Mesendoderm (in vitro differentiated cells): ENCODE data around the gene RANBP10.

ENCODE experiments used
- DNase-seq: peaks from one replicate; pipeline ENCODE4 v3.0.0; 2013
- H2AK5ac ChIP-seq: 2 replicates; pipeline ENCODE4 v1.6.1; 2013; ENCODE audit warnings: low read length, inconsistent platforms
- H2BK120ac ChIP-seq: 2 replicates; pipeline ENCODE4 v1.6.1; 2013; ENCODE audit warnings: low read depth, mild to moderate bottlenecking, low read length, moderate library complexity, mixed read lengths
- H2BK15ac ChIP-seq: replicated peaks from 2 replicates; pipeline ENCODE4 v1.6.1; 2013; ENCODE audit warnings: low read depth, mild to moderate bottlenecking, moderate library complexity
- H2BK5ac ChIP-seq: 2 replicates; pipeline ENCODE4 v1.6.1; 2013; ENCODE audit warnings: low read length, inconsistent platforms
- H3K18ac ChIP-seq: 2 replicates; pipeline ENCODE4 v1.6.1; 2013; ENCODE audit warnings: mild to moderate bottlenecking, low read length, mixed read lengths
- H3K23ac ChIP-seq: one replicate; pipeline ENCODE4 v1.6.1; 2013; ENCODE audit warnings: low read length
- H3K27ac ChIP-seq: 2 replicates; pipeline ENCODE4 v1.5.1; 2013; ENCODE audit warnings: low read depth, mild to moderate bottlenecking, inconsistent platforms, low read length, moderate library complexity
- H3K27me3 ChIP-seq: 2 replicates; pipeline ENCODE4 v1.6.1; 2013; ENCODE audit warnings: low read length, control low read depth, mild to moderate bottlenecking, inconsistent platforms; ENCODE audit not compliant: insufficient read depth, poor library complexity
- H3K36me3 ChIP-seq: 2 replicates; pipeline ENCODE4 v1.6.1; 2013; ENCODE audit warnings: low read length, inconsistent platforms; ENCODE audit not compliant: control insufficient read depth, insufficient read depth
- H3K4ac ChIP-seq: one replicate; pipeline ENCODE4 v1.6.1; 2013; ENCODE audit warnings: low read depth, mild to moderate bottlenecking, low read length, moderate library complexity
- H3K4me1 ChIP-seq: 2 replicates; pipeline ENCODE4 v1.6.1; 2013; ENCODE audit warnings: low read depth, low read length, inconsistent platforms; ENCODE audit not compliant: control insufficient read depth
- H3K4me2 ChIP-seq: 2 replicates; pipeline ENCODE4 v1.6.1; 2013; ENCODE audit warnings: low read length
- H3K4me3 ChIP-seq: 2 replicates; pipeline ENCODE4 v1.5.1; 2013; ENCODE audit warnings: mild to moderate bottlenecking, low read length
- H3K56ac ChIP-seq: one replicate; pipeline ENCODE4 v1.6.1; 2013; ENCODE audit warnings: low read length
- H3K79me1 ChIP-seq: 2 replicates; pipeline ENCODE4 v1.6.1; 2013; ENCODE audit warnings: low read length, inconsistent platforms
- H3K79me2 ChIP-seq: 2 replicates; pipeline ENCODE4 v1.6.1; 2013; ENCODE audit warnings: mild to moderate bottlenecking, low read length; ENCODE audit not compliant: control insufficient read depth, insufficient read depth
- H3K9ac ChIP-seq: 2 replicates; pipeline ENCODE4 v1.6.1; 2013; ENCODE audit warnings: low read length, inconsistent platforms
- H4K5ac ChIP-seq: one replicate; pipeline ENCODE4 v1.6.1; 2013; ENCODE audit warnings: low read length
- H4K8ac ChIP-seq: one replicate; pipeline ENCODE4 v1.6.1; 2013; ENCODE audit warnings: low read depth, mild to moderate bottlenecking, control low read depth, low read length, moderate library complexity
- WGBS: extraction: QIAGEN DNeasy Blood & Tissue Kit; methylation state at CpG from one replicate; pipeline ENCODE4 v1.1.7; 2013; ENCODE audit warnings: low lambda C conversion rate, missing lambda C conversion rate; ENCODE audit not compliant: insufficient coverage; ENCODE audit errors: extremely low coverage; 5-methylcytosine and 5-hydroxymethylcytosine counted together

The RANBP10 gene

DNA sequence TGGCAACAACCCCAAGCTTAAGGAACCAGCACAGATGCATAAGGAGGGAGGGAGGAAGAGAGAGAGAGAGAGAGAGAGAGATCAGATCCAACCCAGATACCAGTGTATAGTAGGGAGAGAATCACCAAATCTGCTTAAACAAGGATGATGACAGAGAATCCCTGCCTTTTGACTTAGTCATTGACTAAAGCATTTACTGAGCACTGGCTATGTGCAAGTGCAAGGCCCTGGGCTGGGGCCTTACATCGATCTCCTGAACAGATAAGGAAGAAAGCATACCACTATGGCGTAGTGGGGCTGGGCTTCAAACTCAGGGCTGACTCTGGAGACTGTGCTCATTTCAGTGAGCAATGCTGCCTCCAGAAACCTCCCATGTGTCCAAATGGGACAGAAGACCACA lies 16.2 kb upstream of the RANBP10 start:
- Histone ChIP-seq H2BK5ac (no peak overlapping the region), H3K56ac (no peak overlapping the region), H3K4ac (no peak overlapping the region), H3K36me3 (peaks cover 1% of the 10 kb centered on the region), H3K4me3 (no peak overlapping the region), H3K27ac (no peak overlapping the region), H2AK5ac (no peak overlapping the region), H3K9ac (no peak overlapping the region), H2BK120ac (no peak overlapping the region), H3K79me2 (no peaks in the 10 kb centered on the region), H3K4me2 (no peak overlapping the region), H4K5ac (no peak overlapping the region), H4K8ac (no peak overlapping the region), H3K79me1 (no peaks in the 10 kb centered on the region), H3K27me3 (no peaks in the 10 kb centered on the region), H3K18ac (no peak overlapping the region), H3K23ac (no peak overlapping the region), H2BK15ac (no peak overlapping the region), H3K4me1 (no peaks in the 10 kb centered on the region)
- DNase-seq, result no peak
- no CpG with 5 or more reads among the region's 2 CpGs for WGBS

DNA sequence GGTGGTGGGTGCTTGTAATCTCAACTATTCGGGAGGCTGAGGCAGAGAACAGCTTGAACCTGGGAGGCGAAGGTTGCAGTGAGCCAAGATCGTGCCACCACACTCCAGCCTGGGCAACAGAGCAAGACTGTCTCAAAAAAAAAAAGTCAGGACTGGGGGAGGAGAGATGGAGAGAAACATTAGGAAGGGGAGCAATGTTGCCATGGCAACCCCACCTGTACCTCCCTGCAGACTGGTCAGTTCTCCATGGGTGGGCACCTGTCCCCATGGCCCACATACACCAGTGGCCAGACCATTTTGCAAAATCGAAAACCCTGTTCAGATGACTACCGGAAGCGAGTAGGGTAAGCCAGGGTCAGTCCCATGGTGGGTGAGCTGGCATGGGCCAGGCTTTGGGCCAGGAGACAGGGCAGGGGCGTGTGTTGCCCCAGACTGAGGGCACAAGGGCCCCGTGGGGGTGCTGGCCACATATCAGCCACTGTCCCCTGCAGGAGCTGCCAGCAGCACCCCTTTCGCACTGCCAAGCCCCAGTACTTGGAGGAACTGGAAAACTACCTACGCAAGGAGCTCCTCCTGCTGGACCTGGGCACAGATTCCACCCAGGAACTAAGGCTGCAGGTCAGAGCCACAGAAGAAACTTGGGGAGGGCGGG lies 14.4 kb upstream of the RANBP10 start:
- Histone ChIP-seq H4K5ac (no peak overlapping the region), H2BK120ac (no peak overlapping the region), H3K4me1 (no peaks in the 10 kb centered on the region), H2AK5ac (no peak overlapping the region), H3K79me2 (no peaks in the 10 kb centered on the region), H3K56ac (no peak overlapping the region), H3K4ac (no peak overlapping the region), H2BK15ac (no peak overlapping the region), H3K9ac (no peak overlapping the region), H2BK5ac (no peak overlapping the region), H3K4me3 (no peak overlapping the region), H3K27me3 (no peaks in the 10 kb centered on the region), H3K27ac (no peak overlapping the region), H3K36me3 (no peaks in the 10 kb centered on the region), H3K4me2 (no peak overlapping the region), H4K8ac (no peak overlapping the region), H3K18ac (no peak overlapping the region), H3K23ac (no peak overlapping the region), H3K79me1 (no peaks in the 10 kb centered on the region)
- peak; percentile 19 for DNase-seq
- WGBS, result no CpG with 5 or more reads among the region's 11 CpGs

GRCh38 chr16:67814567-67814966 lies 8.2 kb upstream of the RANBP10 start:
- H3K4ac ChIP-seq, result no peak overlapping the region
- H3K4me3 ChIP-seq, result no peak overlapping the region
- no peak overlapping the region for H4K5ac ChIP-seq
- H3K79me1 ChIP-seq, result no peaks in the 10 kb centered on the region
- no peaks in the 10 kb centered on the region for H3K27me3 ChIP-seq
- no peak overlapping the region for H3K9ac ChIP-seq
- H3K27ac ChIP-seq, result no peak overlapping the region
- H4K8ac ChIP-seq, result no peak overlapping the region
- H2BK15ac ChIP-seq, result no peak overlapping the region
- H2AK5ac ChIP-seq, result no peak overlapping the region
- DNase-seq, result no peak
- no peak overlapping the region for H2BK5ac ChIP-seq
- no peak overlapping the region for H3K23ac ChIP-seq
- no peaks in the 10 kb centered on the region for H3K4me1 ChIP-seq
- no peak overlapping the region for H3K4me2 ChIP-seq
- no peak overlapping the region for H3K18ac ChIP-seq
- no peak overlapping the region for H2BK120ac ChIP-seq
- no CpG with 5 or more reads among the region's 8 CpGs for WGBS
- no peak overlapping the region for H3K56ac ChIP-seq
- H3K36me3 ChIP-seq, result no peaks in the 10 kb centered on the region
- H3K79me2 ChIP-seq, result no peaks in the 10 kb centered on the region

- WGBS, result no CpG with 5 or more reads among the region's 1 CpG
These were observed 5.5 kb upstream of the RANBP10 start for GRCh38 chr16:67811899-67812298.

GRCh38 chr16:67807148-67807682 lies 855 bp upstream of the RANBP10 start:
- H3K27ac ChIP-seq, result no peak overlapping the region
- H4K5ac ChIP-seq, result no peak overlapping the region
- H3K56ac ChIP-seq, result peak overlapping the region; percentile 89
- no peak overlapping the region for H2BK120ac ChIP-seq
- peaks cover 1% of the 10 kb centered on the region for H3K4me1 ChIP-seq
- H3K4ac ChIP-seq, result no peak overlapping the region
- peak overlapping the region; percentile 46 for H3K4me3 ChIP-seq
- no CpG with 5 or more reads among the region's 24 CpGs for WGBS
- peaks cover 14% of the 10 kb centered on the region for H3K79me2 ChIP-seq
- no peak for DNase-seq
- no peak overlapping the region for H3K23ac ChIP-seq
- peak overlapping the region; percentile 66 for H3K9ac ChIP-seq
- H4K8ac ChIP-seq, result no peak overlapping the region
- H2BK15ac ChIP-seq, result no peak overlapping the region
- no peak overlapping the region for H2BK5ac ChIP-seq
- no peak overlapping the region for H2AK5ac ChIP-seq
- no peak overlapping the region for H3K18ac ChIP-seq
- H3K27me3 ChIP-seq, result no peaks in the 10 kb centered on the region
- peaks cover 13% of the 10 kb centered on the region for H3K79me1 ChIP-seq
- H3K4me2 ChIP-seq, result peak overlapping the region; percentile 89
- H3K36me3 ChIP-seq, result no peaks in the 10 kb centered on the region

More at GRCh38 chr16:67811899-67812298, 5.5 kb upstream of the RANBP10 start:
- H3K79me1 ChIP-seq, result no peaks in the 10 kb centered on the region
- H3K9ac ChIP-seq, result no peak overlapping the region
- DNase-seq, result no peak
- no peak overlapping the region for H4K5ac ChIP-seq
- H3K79me2 ChIP-seq, result no peaks in the 10 kb centered on the region
- H3K27me3 ChIP-seq, result no peaks in the 10 kb centered on the region
- no peak overlapping the region for H3K4ac ChIP-seq
- H4K8ac ChIP-seq, result no peak overlapping the region
- no peaks in the 10 kb centered on the region for H3K36me3 ChIP-seq
- no peak overlapping the region for H2AK5ac ChIP-seq
- H2BK5ac ChIP-seq, result no peak overlapping the region
- H3K4me1 ChIP-seq, result no peaks in the 10 kb centered on the region
- H3K56ac ChIP-seq, result no peak overlapping the region
- no peak overlapping the region for H2BK120ac ChIP-seq
- no peak overlapping the region for H3K27ac ChIP-seq
- H3K18ac ChIP-seq, result no peak overlapping the region
- no peak overlapping the region for H3K4me2 ChIP-seq
- no peak overlapping the region for H3K4me3 ChIP-seq
- no peak overlapping the region for H3K23ac ChIP-seq
- H2BK15ac ChIP-seq, result no peak overlapping the region
